Right renal cortex interstitium (tissue), 3 donors: ENCODE measurements around the gene RS1. TPM values are rescaled to one million over a fixed set of nuclear protein-coding genes. Genes with fewer than 3 reads are reported as not detected.
A peak's percentile ranks its signal among the peaks of the same experiment; 100 is the strongest.

Experiments
- DNase-seq, 3 donors: peaks; one replicate each; pipeline ENCODE4 v3.0.0-alpha.2; 2013; ENCODE audit warnings: low read depth in 3 of 3, low spot score in 2 of 3
- polyA plus RNA-seq, 3 donors: library from polyadenylated mRNA; unstranded; fragments of 120-200 nt; gene quantifications; one replicate each; pipeline ENCODE4 v1.2.1, GENCODE V29; 2013; ENCODE audit not compliant: insufficient read length in 3 of 3

The RS1 gene
- polyA plus RNA-seq, 3 donors, result 0.08 to 0.16 TPM; not detected in 1

- no peak for DNase-seq
Observed at GRCh38 chrX:18674417-18674787, 2.5 kb upstream of the RS1 start.

GRCh38 chrX:18668071-18668835 lies 3.7 kb downstream of the RS1 start:
- no peak for DNase-seq

- DNase-seq, result no peak
Observed at GRCh38 chrX:18666614-18667013, 5.3 kb downstream of the RS1 start.

GRCh38 chrX:18664947-18665346 lies 7.0 kb downstream of the RS1 start:
- no peak for DNase-seq

- DNase-seq, result no peak
Observed at GRCh38 chrX:18661273-18661672, 10.6 kb downstream of the RS1 start.

GRCh38 chrX:18654875-18655836 lies 16.8 kb downstream of the RS1 start:
- no peak for DNase-seq

GRCh38 chrX:18652636-18653035 lies 19.3 kb downstream of the RS1 start:
- no peak for DNase-seq

- no peak for DNase-seq
Observed at GRCh38 chrX:18650662-18651061, 21.2 kb downstream of the RS1 start.

- DNase-seq, result no peak
Observed at GRCh38 chrX:18649498-18649951, 22.4 kb downstream of the RS1 start.

- no peak for DNase-seq
Observed at GRCh38 chrX:18647621-18648020, 24.3 kb downstream of the RS1 start.

GRCh38 chrX:18643853-18644252 lies 28.1 kb downstream of the RS1 start:
- DNase-seq, result no peak

- DNase-seq, result no peak
Observed at GRCh38 chrX:18643243-18643642, 28.7 kb downstream of the RS1 start.

- no peak for DNase-seq
Observed at GRCh38 chrX:18640686-18641085, 31.2 kb downstream of the RS1 start.

- DNase-seq, result no peak
Observed at GRCh38 chrX:18639280-18639679, 32.6 kb downstream of the RS1 start.

GRCh38 chrX:18638398-18638797 lies 33.5 kb downstream of the RS1 start:
- no peak for DNase-seq

- no peak for DNase-seq
Observed at GRCh38 chrX:18630934-18631333, 41.0 kb downstream of the RS1 start.

- DNase-seq, result no peak
Observed at GRCh38 chrX:18624599-18624998, 47.3 kb downstream of the RS1 start.

- DNase-seq, result no peak
Observed at GRCh38 chrX:18620349-18620748, 51.6 kb downstream of the RS1 start.

GRCh38 chrX:18619288-18619687 lies 52.6 kb downstream of the RS1 start:
- no peak for DNase-seq

- peak in 2 of 3 donors; percentile 15 to 26 for DNase-seq
Observed at GRCh38 chrX:18617407-18617750, 54.5 kb downstream of the RS1 start.

GRCh38 chrX:18616688-18617406 lies 55.1 kb downstream of the RS1 start:
- DNase-seq, result no peak
